ENCODE results near the gene TRAPPC3. TPM values are rescaled to one million over a fixed set of nuclear protein-coding genes. Genes with fewer than 3 reads are reported as not detected.

TRAPPC3 gene
- total and polyA plus RNA-seq, 9 of the 15 experiments (the other 6 are each of a cell fraction or from before 2014, with no cell fraction given) = 20.6 to 141 (median 112) TPM

GRCh38 chr1:36155408-36156328 is 6.4 kb upstream of the TRAPPC3 start, which contains the start of gene MAP7D1 (continued):
- TF ChIP-seq, protein P1, sequence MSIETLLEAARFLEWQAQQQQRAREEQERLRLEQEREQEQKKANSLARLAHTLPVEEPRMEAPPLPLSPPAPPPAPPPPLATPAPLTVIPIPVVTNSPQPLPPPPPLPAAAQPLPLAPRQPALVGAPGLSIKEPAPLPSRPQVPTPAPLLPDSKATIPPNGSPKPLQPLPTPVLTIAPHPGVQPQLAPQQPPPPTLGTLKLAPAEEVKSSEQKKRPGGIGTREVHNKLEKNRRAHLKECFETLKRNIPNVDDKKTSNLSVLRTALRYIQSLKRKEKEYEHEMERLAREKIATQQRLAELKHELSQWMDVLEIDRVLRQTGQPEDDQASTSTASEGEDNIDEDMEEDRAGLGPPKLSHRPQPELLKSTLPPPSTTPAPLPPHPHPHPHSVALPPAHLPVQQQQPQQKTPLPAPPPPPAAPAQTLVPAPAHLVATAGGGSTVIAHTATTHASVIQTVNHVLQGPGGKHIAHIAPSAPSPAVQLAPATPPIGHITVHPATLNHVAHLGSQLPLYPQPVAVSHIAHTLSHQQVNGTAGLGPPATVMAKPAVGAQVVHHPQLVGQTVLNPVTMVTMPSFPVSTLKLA (conservative IDR thresholded peaks at IDR 0.05) = peak in 1 of 2 experiments; percentile 49; a peak in 1 of 4 replicates
- TF ChIP-seq MTA2 (IDR thresholded peaks at IDR 0.05; ENCODE audit: low read depth) = 0 out of 2 replicates have a peak, but pooled peaks have one; percentile 9
- peak; percentile 95 for TF ChIP-seq GATAD2A (IDR thresholded peaks at IDR 0.05)
- TF ChIP-seq CHCHD3 (CRISPR knock-in tag; IDR thresholded peaks at IDR 0.05) = peak; percentile 84
- TF ChIP-seq HDAC8 (tag; IDR thresholded peaks at IDR 0.05) = 0 out of 2 replicates have a peak, but pooled peaks have one; percentile 34
- no peak for TF ChIP-seq RNF219 (CRISPR knock-in tag; IDR thresholded peaks at IDR 0.05)
- peak; percentile 59 for TF ChIP-seq CXXC5 (CRISPR knock-in tag; IDR thresholded peaks at IDR 0.05)
- no peak for TF ChIP-seq HNRNPH1 (optimal IDR thresholded peaks at IDR 0.05; ENCODE audit: low read depth, low read length)
- peak; percentile 49 for TF ChIP-seq SMAD1 (IDR thresholded peaks at IDR 0.05; ENCODE audit: low read depth, low read length, partially characterized antibody)
- no peak for TF ChIP-seq PTRF (tag; IDR thresholded peaks at IDR 0.05)
- peak; percentile 69 for TF ChIP-seq SMARCC2 (IDR thresholded peaks at IDR 0.05; ENCODE audit: low read depth)
- TF ChIP-seq, protein P2, sequence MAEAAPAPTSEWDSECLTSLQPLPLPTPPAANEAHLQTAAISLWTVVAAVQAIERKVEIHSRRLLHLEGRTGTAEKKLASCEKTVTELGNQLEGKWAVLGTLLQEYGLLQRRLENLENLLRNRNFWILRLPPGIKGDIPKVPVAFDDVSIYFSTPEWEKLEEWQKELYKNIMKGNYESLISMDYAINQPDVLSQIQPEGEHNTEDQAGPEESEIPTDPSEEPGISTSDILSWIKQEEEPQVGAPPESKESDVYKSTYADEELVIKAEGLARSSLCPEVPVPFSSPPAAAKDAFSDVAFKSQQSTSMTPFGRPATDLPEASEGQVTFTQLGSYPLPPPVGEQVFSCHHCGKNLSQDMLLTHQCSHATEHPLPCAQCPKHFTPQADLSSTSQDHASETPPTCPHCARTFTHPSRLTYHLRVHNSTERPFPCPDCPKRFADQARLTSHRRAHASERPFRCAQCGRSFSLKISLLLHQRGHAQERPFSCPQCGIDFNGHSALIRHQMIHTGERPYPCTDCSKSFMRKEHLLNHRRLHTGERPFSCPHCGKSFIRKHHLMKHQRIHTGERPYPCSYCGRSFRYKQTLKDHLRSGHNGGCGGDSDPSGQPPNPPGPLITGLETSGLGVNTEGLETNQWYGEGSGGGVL (CRISPR knock-in tag; IDR thresholded peaks at IDR 0.05) = no peak
- TF ChIP-seq ZNF586 (CRISPR knock-in tag; conservative IDR thresholded peaks at IDR 0.05) = no peak
- TF ChIP-seq ATF3 (IDR thresholded peaks at IDR 0.05) = peak; percentile 98
- peak; percentile 77 for TF ChIP-seq ATF3 (CRISPR knock-in tag; conservative IDR thresholded peaks at IDR 0.05)
- TF ChIP-seq, protein P3, sequence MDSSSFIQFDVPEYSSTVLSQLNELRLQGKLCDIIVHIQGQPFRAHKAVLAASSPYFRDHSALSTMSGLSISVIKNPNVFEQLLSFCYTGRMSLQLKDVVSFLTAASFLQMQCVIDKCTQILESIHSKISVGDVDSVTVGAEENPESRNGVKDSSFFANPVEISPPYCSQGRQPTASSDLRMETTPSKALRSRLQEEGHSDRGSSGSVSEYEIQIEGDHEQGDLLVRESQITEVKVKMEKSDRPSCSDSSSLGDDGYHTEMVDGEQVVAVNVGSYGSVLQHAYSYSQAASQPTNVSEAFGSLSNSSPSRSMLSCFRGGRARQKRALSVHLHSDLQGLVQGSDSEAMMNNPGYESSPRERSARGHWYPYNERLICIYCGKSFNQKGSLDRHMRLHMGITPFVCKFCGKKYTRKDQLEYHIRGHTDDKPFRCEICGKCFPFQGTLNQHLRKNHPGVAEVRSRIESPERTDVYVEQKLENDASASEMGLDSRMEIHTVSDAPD (CRISPR knock-in tag; IDR thresholded peaks at IDR 0.05) = no peak

Data from K562 (cell line).